SU-DHL-6 (cell line): Measurements from ENCODE around the gene PACSIN3.

Experiments used
- EZH2phosphoT487 ChIP-seq: fragments of 200-600 bp; sonication (generic), shearing (Covaris generic); conservative IDR thresholded peaks from 2 replicates; pipeline ENCODE4 v1.6.1; 2018; ENCODE audit warnings: mild to moderate bottlenecking, antibody characterized with exemption, low read length, moderate library complexity, mixed read lengths
- TF ChIP-seq, protein P1 (sequence below): fragments of 200-600 bp; sonication (generic); IDR thresholded peaks from one replicate; pipeline ENCODE4 v1.5.1; 2017; ENCODE audit warnings: antibody characterized with exemption, mild to moderate bottlenecking, low read length, moderate library complexity; ENCODE audit not compliant: insufficient read depth, poor library complexity, severe bottlenecking

GRCh38 chr11:47182380-47182779 is 3.9 kb downstream of the PACSIN3 start:
- TF ChIP-seq, protein P1, sequence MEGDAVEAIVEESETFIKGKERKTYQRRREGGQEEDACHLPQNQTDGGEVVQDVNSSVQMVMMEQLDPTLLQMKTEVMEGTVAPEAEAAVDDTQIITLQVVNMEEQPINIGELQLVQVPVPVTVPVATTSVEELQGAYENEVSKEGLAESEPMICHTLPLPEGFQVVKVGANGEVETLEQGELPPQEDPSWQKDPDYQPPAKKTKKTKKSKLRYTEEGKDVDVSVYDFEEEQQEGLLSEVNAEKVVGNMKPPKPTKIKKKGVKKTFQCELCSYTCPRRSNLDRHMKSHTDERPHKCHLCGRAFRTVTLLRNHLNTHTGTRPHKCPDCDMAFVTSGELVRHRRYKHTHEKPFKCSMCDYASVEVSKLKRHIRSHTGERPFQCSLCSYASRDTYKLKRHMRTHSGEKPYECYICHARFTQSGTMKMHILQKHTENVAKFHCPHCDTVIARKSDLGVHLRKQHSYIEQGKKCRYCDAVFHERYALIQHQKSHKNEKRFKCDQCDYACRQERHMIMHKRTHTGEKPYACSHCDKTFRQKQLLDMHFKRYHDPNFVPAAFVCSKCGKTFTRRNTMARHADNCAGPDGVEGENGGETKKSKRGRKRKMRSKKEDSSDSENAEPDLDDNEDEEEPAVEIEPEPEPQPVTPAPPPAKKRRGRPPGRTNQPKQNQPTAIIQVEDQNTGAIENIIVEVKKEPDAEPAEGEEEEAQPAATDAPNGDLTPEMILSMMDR = no peak
- TF ChIP-seq EZH2phosphoT487 = no peak
